GM13976 (cell line): ENCODE measurements around the gene ALPG.

Source experiments
- DNase-seq: peaks from one replicate; pipeline ENCODE4 v3.0.0; 2012; ENCODE audit warnings: low spot score
- in situ Hi-C: fragments of 300-500 bp; cut with MboI; formaldehyde crosslinking; loops from one replicate; pipeline ENCODE4 v1.12.0; 2022; ENCODE audit warnings: low sequenced_read_pairs, mixed read lengths, inconsistent platforms; ENCODE audit not compliant: unreplicated experiment
- TF ChIP-seq, protein P1 (sequence below): IDR thresholded peaks from 2 replicates; pipeline ENCODE4 v1.5.1; 2012; ENCODE audit warnings: borderline replicate concordance, mild to moderate bottlenecking; ENCODE audit not compliant: insufficient read depth; ENCODE audit errors: extremely low read depth, missing control alignments, control extremely low read depth

The ALPG gene

DNA sequence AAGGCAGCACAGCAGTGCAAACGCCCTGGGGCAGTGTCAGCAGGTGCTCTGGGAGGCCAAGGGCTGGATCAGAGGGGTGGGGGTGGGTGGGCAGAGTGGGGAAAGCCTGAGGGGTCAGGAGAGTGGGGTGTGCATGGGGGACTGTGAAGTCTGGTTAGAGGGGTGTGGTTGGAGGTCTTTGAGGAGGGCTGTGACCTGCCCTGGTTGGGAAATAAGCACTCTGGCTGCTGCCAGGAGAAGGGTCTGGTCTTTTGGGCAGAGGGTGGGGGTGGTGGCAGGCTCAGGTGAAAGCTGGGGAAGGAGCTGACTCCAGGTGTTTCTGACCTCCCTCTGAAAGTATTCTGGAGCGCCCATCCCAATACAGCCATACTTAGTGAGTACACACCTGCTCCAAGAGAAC is 53.5 kb downstream of the ALPG start:
- in situ Hi-C loops, result no loop called here
- TF ChIP-seq, protein P1, sequence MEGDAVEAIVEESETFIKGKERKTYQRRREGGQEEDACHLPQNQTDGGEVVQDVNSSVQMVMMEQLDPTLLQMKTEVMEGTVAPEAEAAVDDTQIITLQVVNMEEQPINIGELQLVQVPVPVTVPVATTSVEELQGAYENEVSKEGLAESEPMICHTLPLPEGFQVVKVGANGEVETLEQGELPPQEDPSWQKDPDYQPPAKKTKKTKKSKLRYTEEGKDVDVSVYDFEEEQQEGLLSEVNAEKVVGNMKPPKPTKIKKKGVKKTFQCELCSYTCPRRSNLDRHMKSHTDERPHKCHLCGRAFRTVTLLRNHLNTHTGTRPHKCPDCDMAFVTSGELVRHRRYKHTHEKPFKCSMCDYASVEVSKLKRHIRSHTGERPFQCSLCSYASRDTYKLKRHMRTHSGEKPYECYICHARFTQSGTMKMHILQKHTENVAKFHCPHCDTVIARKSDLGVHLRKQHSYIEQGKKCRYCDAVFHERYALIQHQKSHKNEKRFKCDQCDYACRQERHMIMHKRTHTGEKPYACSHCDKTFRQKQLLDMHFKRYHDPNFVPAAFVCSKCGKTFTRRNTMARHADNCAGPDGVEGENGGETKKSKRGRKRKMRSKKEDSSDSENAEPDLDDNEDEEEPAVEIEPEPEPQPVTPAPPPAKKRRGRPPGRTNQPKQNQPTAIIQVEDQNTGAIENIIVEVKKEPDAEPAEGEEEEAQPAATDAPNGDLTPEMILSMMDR, result no peak
- no peak for DNase-seq
